Measurements from ENCODE around the gene BBS7. TPM values are rescaled to one million over a fixed set of nuclear protein-coding genes. Genes with fewer than 3 reads are reported as not detected.

BBS7 gene
- total and polyA plus RNA-seq, 2 of the 13 experiments (the other 11 are each of a cell fraction or from before 2014, with no cell fraction given), result 9.0 to 15.7 TPM

DNA sequence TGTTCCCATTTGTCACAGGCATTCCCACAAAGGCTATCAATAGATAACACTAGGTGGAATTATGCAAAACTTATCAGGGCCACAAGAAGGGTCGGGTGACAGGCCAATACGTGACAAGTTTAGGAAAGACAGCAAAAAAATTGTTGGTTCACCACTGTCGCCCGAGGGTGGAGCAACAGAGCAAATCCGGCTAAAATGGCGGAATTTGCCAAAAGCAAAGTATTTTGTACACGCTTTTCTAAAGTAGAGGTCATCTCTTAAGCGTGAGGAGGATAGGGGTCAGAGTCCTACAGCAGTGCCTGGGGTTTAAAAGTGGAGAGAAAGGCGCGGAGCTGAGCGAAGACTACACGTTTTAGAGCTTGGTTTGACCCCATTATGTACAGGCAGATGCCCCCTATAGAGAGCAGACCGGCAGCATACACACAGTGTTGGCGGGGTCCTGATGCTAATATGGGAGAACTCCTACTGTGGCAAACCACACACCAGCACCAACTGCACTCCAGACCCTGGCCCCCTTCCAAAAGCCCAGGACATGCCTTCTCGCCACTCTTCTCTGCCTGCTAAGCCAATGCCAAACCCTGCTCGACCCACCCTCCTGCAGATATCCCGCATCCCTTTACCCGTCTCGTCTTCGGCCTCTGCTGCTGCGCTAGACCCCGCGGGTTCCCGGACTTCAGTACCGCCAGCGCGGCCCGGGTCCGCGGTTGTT lies 47.3 kb downstream of the BBS7 start:
- BruUV-seq (replicated peaks), result TSS peak; percentile 59
- peaks cover 31% of the 10 kb centered on the region for H3K79me2 ChIP-seq (ENCODE audit: insufficient read depth, low read length)
- peak overlapping the region; percentile 45 for H2AFZ ChIP-seq (ENCODE audit: low read length)
- peak overlapping the region; percentile 78 for H3K4me2 ChIP-seq (ENCODE audit: low read depth, low read length)
- H3K9ac ChIP-seq (ENCODE audit: insufficient read depth, low read depth, low read length), result peak overlapping the region; percentile 80
- DNase-seq (ENCODE audit: low spot score), result peak; percentile 64
- H3K4me1 ChIP-seq (ENCODE audit: insufficient read depth, low read length), result peaks cover 27% of the 10 kb centered on the region
- peak; percentile 66 for FAIRE-seq
- peak; percentile 82 for ATAC-seq
- H3K36me3 ChIP-seq (replicated peaks in 1 of 2; ENCODE audit: control insufficient read depth in 1 of 2, insufficient read depth in 2 of 2, low read length in 2 of 2), result peaks cover 2 to 29% of the 10 kb centered on the region in 2 experiments
- no peaks in the 10 kb centered on the region for H4K20me1 ChIP-seq (ENCODE audit: insufficient read depth, low read length)
- 3% methylated on average over 16 of the region's 30 CpGs for WGBS (ENCODE audit: low lambda C conversion rate)
- POLR2A ChIA-PET, result interaction anchor here (0.5 kb wide), 1 partner anchor 35 kb away, joined by 3 read pairs; no protein-coding TSS in a partner anchor
- intact Hi-C loops (cut with micrococcal nuclease; ENCODE audit: unreplicated experiment), result loop anchor here (1.0 to 5.0 kb wide), 4 partner anchors 22 to 1099 kb away; partner anchors contain the start of genes BLTP1, EXOSC9 and NUDT6
- CTCF ChIA-PET (ENCODE audit: low intra/inter-chr PET ratio, low total read pairs), result no interaction called here
- H3K27me3 ChIP-seq (ENCODE audit: control insufficient read depth in 1 of 2, insufficient read depth in 2 of 2, low read length in 2 of 2), result no peaks in the 10 kb centered on the region; a peak in 1 of 5 replicates
- peak overlapping the region; percentile 79 to 99 (median 90) for H3K4me3 ChIP-seq (replicated peaks in 1 of 3; ENCODE audit: insufficient read depth in 1 of 3, low read depth in 2 of 3, low read length in 3 of 3)
- no peaks in the 10 kb centered on the region for H3K9me3 ChIP-seq (ENCODE audit: low read length)
- in situ Hi-C loops (cut with HindIII; ENCODE audit: extremely low pct_ligation_motif_present, low pct_unique_long_range_greater_than_20kb), result no loop called here
- H3K27ac ChIP-seq (ENCODE audit: extremely low read length, insufficient read depth, low read length), result peak overlapping the region; percentile 87
- TF ChIP-seq ESRRA (CRISPR knock-in tag; IDR thresholded peaks at IDR 0.05; ENCODE audit: low read depth) (0 out of 2 replicates have a peak, but pooled peaks have one; percentile 5), AHDC1 (CRISPR knock-in tag; IDR thresholded peaks at IDR 0.05; ENCODE audit: borderline replicate concordance) (peak; percentile 16; the same call in 1 of the 2 replicates), SIN3A (IDR thresholded peaks at IDR 0.05; ENCODE audit: borderline replicate concordance, low read depth, low read length) (0 out of 2 replicates have a peak, but pooled peaks have one; percentile 25), HCFC1 (IDR thresholded peaks at IDR 0.05; ENCODE audit: low read depth, low read length) (no peak), ZNF234 (CRISPR knock-in tag; conservative IDR thresholded peaks at IDR 0.05) (0 out of 2 replicates have a peak, but pooled peaks have one; percentile 36), HNF1B (CRISPR knock-in tag; IDR thresholded peaks at IDR 0.05) (peak; percentile 5; the same call in 1 of the 2 replicates), SIX1 (CRISPR knock-in tag; IDR thresholded peaks at IDR 0.05; ENCODE audit: borderline replicate concordance) (0 out of 2 replicates have a peak, but pooled peaks have one; percentile 5)
- TF ChIP-seq, protein P1, sequence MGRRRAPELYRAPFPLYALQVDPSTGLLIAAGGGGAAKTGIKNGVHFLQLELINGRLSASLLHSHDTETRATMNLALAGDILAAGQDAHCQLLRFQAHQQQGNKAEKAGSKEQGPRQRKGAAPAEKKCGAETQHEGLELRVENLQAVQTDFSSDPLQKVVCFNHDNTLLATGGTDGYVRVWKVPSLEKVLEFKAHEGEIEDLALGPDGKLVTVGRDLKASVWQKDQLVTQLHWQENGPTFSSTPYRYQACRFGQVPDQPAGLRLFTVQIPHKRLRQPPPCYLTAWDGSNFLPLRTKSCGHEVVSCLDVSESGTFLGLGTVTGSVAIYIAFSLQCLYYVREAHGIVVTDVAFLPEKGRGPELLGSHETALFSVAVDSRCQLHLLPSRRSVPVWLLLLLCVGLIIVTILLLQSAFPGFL (CRISPR knock-in tag; IDR thresholded peaks at IDR 0.05), result no peak
- TF ChIP-seq, protein P2, sequence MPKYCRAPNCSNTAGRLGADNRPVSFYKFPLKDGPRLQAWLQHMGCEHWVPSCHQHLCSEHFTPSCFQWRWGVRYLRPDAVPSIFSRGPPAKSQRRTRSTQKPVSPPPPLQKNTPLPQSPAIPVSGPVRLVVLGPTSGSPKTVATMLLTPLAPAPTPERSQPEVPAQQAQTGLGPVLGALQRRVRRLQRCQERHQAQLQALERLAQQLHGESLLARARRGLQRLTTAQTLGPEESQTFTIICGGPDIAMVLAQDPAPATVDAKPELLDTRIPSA (CRISPR knock-in tag; IDR thresholded peaks at IDR 0.05; ENCODE audit: borderline replicate concordance), result 0 out of 2 replicates have a peak, but pooled peaks have one; percentile 49

Data from HepG2 (cell line).